Measurements from ENCODE around the gene ATPAF2. TPM values are rescaled to one million over a fixed set of nuclear protein-coding genes. Genes with fewer than 3 reads are reported as not detected.

ATPAF2 gene
- polyA plus RNA-seq, 5 donors = 22.0 to 23.9 (median 22.9) TPM

- DNase-seq = no peak
Measured at GRCh38 chr17:18040261-18040858, 1.4 kb upstream of the ATPAF2 start.

GRCh38 chr17:18039535-18040260 lies 730 bp upstream of the ATPAF2 start:
- DNase-seq = no peak

- no peak for DNase-seq
Measured at GRCh38 chr17:18038149-18038850, 668 bp downstream of the ATPAF2 start.

- no peak for DNase-seq
Measured at GRCh38 chr17:18037486-18037885, 1.5 kb downstream of the ATPAF2 start.

- DNase-seq = no peak
Measured at GRCh38 chr17:18035704-18036103, 3.3 kb downstream of the ATPAF2 start.

GRCh38 chr17:18033442-18034099 lies 5.4 kb downstream of the ATPAF2 start:
- DNase-seq = peak; percentile 59 to 73

GRCh38 chr17:18031955-18032354 lies 7.0 kb downstream of the ATPAF2 start:
- no peak for DNase-seq

- no peak for DNase-seq
Measured at GRCh38 chr17:18028952-18029540, 9.9 kb downstream of the ATPAF2 start.

GRCh38 chr17:18028114-18028951 lies 10.6 kb downstream of the ATPAF2 start:
- no peak for DNase-seq

GRCh38 chr17:18027280-18027679 lies 11.7 kb downstream of the ATPAF2 start:
- DNase-seq = no peak

- no peak for DNase-seq
Measured at GRCh38 chr17:18025945-18026776, 12.8 kb downstream of the ATPAF2 start.

- no peak for DNase-seq
Measured at GRCh38 chr17:18025241-18025944, 13.6 kb downstream of the ATPAF2 start.

GRCh38 chr17:18021372-18021771 lies 17.6 kb downstream of the ATPAF2 start:
- DNase-seq = no peak

GRCh38 chr17:18020971-18021370 lies 18.0 kb downstream of the ATPAF2 start:
- no peak for DNase-seq

GRCh38 chr17:18019838-18020154 lies 19.2 kb downstream of the ATPAF2 start:
- DNase-seq = no peak

GRCh38 chr17:18018411-18018921 lies 20.5 kb downstream of the ATPAF2 start:
- no peak for DNase-seq

- DNase-seq = no peak
Measured at GRCh38 chr17:18017958-18018357, 21.0 kb downstream of the ATPAF2 start.

GRCh38 chr17:18016426-18016825 lies 22.5 kb downstream of the ATPAF2 start:
- no peak for DNase-seq

GRCh38 chr17:18015593-18015992 lies 23.4 kb downstream of the ATPAF2 start:
- no peak for DNase-seq

Data from right lung (tissue), 5 donors.